Measurements from ENCODE around the gene D2HGDH. TPM values are rescaled to one million over a fixed set of nuclear protein-coding genes. Genes with fewer than 3 reads are reported as not detected.

Gene D2HGDH
- total and polyA plus RNA-seq, 2 of the 8 experiments (the other 6 are each of a cell fraction or from before 2014, with no cell fraction given): 3.4 to 8.1 TPM

- TF ChIP-seq RNF2 (IDR thresholded peaks at IDR 0.05; ENCODE audit: borderline replicate concordance, low read depth, low read length, missing control alignments, poor library complexity, severe bottlenecking): no peak
Observed at GRCh38 chr2:241762933-241763369, 28.5 kb downstream of the D2HGDH start (continued).
